Hepatocyte (in vitro differentiated cells): ENCODE results near the gene LMX1B. TPM values are rescaled to one million over a fixed set of nuclear protein-coding genes. Genes with fewer than 3 reads are reported as not detected.
A peak's percentile ranks its signal among the peaks of the same experiment; 100 is the strongest.

ENCODE experiments used
- DNase-seq: peaks from one replicate; pipeline ENCODE4 v3.0.0-alpha.2; 2016; ENCODE audit warnings: low spot score
- H2AFZ ChIP-seq: fragments of 200-600 bp; sonication (generic); 2 replicates; pipeline ENCODE4 v1.6.0; 2016; ENCODE audit warnings: antibody characterized with exemption, mild to moderate bottlenecking
- H3K27ac ChIP-seq: fragments of 200-600 bp; sonication (generic); 2 replicates; pipeline ENCODE4 v1.5.1; 2016; ENCODE audit warnings: mild to moderate bottlenecking
- H3K27me3 ChIP-seq: fragments of 200-600 bp; sonication (generic); 2 replicates; pipeline ENCODE4 v1.6.1; 2016
- H3K36me3 ChIP-seq: fragments of 200-600 bp; sonication (generic); replicated peaks from 2 replicates; pipeline ENCODE4 v1.5.1; 2016; ENCODE audit warnings: low read depth; ENCODE audit not compliant: insufficient read depth
- H3K4me1 ChIP-seq: fragments of 200-600 bp; sonication (generic); 2 replicates; pipeline ENCODE4 v1.5.1; 2016; ENCODE audit warnings: mild to moderate bottlenecking, moderate library complexity; ENCODE audit not compliant: insufficient read depth
- H3K4me2 ChIP-seq: fragments of 200-600 bp; sonication (generic); 2 replicates; pipeline ENCODE4 v1.6.0; 2016
- H3K4me3 ChIP-seq: fragments of 200-600 bp; sonication (generic); 2 replicates; pipeline ENCODE4 v1.5.1; 2016; ENCODE audit warnings: mild to moderate bottlenecking
- H3K79me2 ChIP-seq: fragments of 200-600 bp; sonication (generic); 2 replicates; pipeline ENCODE4 v1.6.0; 2017; ENCODE audit warnings: mild to moderate bottlenecking
- H3K9me2 ChIP-seq: fragments of 200-600 bp; sonication (generic); replicated peaks from 2 replicates; pipeline ENCODE4 v1.6.0; 2017; ENCODE audit warnings: mild to moderate bottlenecking; ENCODE audit not compliant: insufficient read depth
- H3K9me3 ChIP-seq: fragments of 200-600 bp; sonication (generic); 2 replicates; pipeline ENCODE4 v1.5.1; 2016; ENCODE audit warnings: low read depth, mild to moderate bottlenecking
- H4K20me1 ChIP-seq: fragments of 200-600 bp; sonication (generic); 2 replicates; pipeline ENCODE4 v1.6.0; 2016; ENCODE audit warnings: mild to moderate bottlenecking; ENCODE audit not compliant: insufficient read depth, poor library complexity, severe bottlenecking
- EZH2 ChIP-seq: fragments of 200-600 bp; sonication (generic); IDR thresholded peaks from 2 replicates; pipeline ENCODE4 v1.6.1; 2016; ENCODE audit warnings: antibody characterized with exemption, mild to moderate bottlenecking, borderline replicate concordance
- EZH2phosphoT487 ChIP-seq: fragments of 200-600 bp; sonication (generic); IDR thresholded peaks from one replicate; pipeline ENCODE4 v1.6.1; 2018; ENCODE audit warnings: antibody characterized with exemption, mild to moderate bottlenecking, low read depth, moderate library complexity; ENCODE audit not compliant: unreplicated experiment, severe bottlenecking
- WGBS: methylation state at CpG from one replicate; pipeline ENCODE4 v1.1.6; 2016; ENCODE audit warnings: low lambda C conversion rate; ENCODE audit errors: missing lambda C conversion rate; 5-methylcytosine and 5-hydroxymethylcytosine counted together
- polyA plus RNA-seq: library from polyadenylated mRNA; unstranded; fragments of >200 nt; fragmentation: Nextera tagmentation; extraction: Ambion mirVana; gene quantifications from 2 replicates; pipeline ENCODE4 v1.2.1, GENCODE V29; 2016
- total RNA-seq: library from RNA; depleted of rRNA; stranded (reverse); fragments of >200 nt; gene quantifications from 2 replicates; pipeline ENCODE4 v1.2.3, GENCODE V29; 2014
- TF ChIP-seq, protein P1 (sequence below): fragments of 200-600 bp; sonication (generic); IDR thresholded peaks from 2 replicates; pipeline ENCODE4 v1.5.1; 2016; ENCODE audit warnings: antibody characterized with exemption, mild to moderate bottlenecking; ENCODE audit not compliant: poor library complexity

The LMX1B gene
- total and polyA plus RNA-seq, 2 experiments from 2014 or later: 0.16 TPM; not detected in 1

DNA sequence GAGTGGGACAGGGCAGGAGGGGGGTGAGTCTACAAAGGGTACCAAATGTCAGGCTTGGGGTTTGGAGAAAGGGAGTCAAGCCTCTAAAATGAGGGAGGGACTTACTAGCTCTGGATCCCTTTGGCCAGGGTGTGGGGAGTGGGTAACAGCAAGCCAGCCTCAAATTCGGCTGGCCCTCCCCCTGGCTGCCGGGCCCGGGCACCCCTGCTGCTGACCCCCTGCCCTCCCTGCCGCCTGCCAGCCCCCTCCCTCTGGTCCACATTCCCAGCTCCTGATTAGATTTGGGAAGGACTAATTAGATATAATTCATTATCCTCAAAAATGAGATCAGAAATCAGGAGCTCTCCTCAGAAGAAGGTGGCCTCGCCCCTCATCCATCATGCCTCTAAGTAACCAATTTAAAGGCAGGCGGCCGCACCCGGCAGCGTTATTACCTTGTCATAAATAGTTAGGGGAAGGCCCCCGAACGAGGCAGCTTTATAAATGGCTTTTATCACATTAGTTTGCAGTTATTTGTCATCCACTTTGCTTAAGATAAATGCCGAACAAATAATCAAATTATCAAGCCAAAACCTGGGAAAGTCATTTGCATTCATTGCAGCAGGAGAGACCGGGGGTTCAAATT lies 44.6 kb downstream of the LMX1B start:
- H3K36me3 ChIP-seq: no peaks in the 10 kb centered on the region
- H3K4me1 ChIP-seq: peaks cover 19% of the 10 kb centered on the region
- DNase-seq: peak; percentile 40
- TF ChIP-seq, protein P1, sequence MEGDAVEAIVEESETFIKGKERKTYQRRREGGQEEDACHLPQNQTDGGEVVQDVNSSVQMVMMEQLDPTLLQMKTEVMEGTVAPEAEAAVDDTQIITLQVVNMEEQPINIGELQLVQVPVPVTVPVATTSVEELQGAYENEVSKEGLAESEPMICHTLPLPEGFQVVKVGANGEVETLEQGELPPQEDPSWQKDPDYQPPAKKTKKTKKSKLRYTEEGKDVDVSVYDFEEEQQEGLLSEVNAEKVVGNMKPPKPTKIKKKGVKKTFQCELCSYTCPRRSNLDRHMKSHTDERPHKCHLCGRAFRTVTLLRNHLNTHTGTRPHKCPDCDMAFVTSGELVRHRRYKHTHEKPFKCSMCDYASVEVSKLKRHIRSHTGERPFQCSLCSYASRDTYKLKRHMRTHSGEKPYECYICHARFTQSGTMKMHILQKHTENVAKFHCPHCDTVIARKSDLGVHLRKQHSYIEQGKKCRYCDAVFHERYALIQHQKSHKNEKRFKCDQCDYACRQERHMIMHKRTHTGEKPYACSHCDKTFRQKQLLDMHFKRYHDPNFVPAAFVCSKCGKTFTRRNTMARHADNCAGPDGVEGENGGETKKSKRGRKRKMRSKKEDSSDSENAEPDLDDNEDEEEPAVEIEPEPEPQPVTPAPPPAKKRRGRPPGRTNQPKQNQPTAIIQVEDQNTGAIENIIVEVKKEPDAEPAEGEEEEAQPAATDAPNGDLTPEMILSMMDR: no peak
- TF ChIP-seq EZH2 (no peak), EZH2phosphoT487 (no peak)
- 63% methylated on average over 13 of the region's 13 CpGs for WGBS
- no peak overlapping the region for H3K4me2 ChIP-seq
- H3K4me3 ChIP-seq: no peak overlapping the region
- no peak overlapping the region for H2AFZ ChIP-seq
- no peaks in the 10 kb centered on the region for H3K9me2 ChIP-seq
- H3K79me2 ChIP-seq: no peaks in the 10 kb centered on the region
- no peaks in the 10 kb centered on the region for H4K20me1 ChIP-seq
- no peaks in the 10 kb centered on the region for H3K9me3 ChIP-seq
- no peak overlapping the region for H3K27ac ChIP-seq
- peaks cover 18% of the 10 kb centered on the region for H3K27me3 ChIP-seq

DNA sequence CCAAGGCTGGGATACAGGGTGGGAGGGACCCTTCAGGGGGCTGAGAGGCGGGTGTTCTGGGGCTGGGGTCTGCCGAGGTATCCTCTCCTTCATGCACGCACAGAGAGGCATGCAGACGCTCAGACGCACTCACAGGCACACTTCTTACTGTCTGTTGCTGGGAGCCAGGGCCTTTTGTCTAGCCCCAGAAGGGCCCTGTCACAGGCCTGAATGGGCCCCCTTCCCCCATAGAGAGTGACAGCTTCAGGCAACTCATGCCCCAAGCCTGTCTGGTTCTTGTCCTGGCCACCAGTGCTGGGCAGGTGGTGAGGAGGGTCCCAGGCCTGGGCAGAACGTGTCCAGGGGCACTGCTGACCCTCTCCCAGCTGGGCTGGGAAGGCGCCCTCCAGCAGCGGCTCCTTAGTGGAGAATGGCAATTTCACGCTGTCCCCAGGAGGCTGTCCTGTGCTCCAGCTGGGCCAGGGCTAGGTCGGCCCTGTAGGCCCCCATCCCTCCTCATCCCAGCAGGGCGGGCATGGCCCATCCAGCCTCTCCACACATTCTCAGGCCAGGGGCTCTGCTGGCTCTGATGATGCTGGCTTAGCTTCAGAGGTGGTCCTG lies 45.3 kb downstream of the LMX1B start:
- no peak for DNase-seq
- TF ChIP-seq, protein P1: no peak
- TF ChIP-seq EZH2: no peak
- TF ChIP-seq EZH2phosphoT487: no peak
- Histone ChIP-seq H3K9me2 (no peaks in the 10 kb centered on the region), H2AFZ (no peak overlapping the region), H3K4me1 (peaks cover 19% of the 10 kb centered on the region), H3K36me3 (no peaks in the 10 kb centered on the region), H3K4me2 (no peak overlapping the region), H3K79me2 (no peaks in the 10 kb centered on the region), H4K20me1 (no peaks in the 10 kb centered on the region), H3K4me3 (no peak overlapping the region), H3K9me3 (no peaks in the 10 kb centered on the region), H3K27me3 (peaks cover 18% of the 10 kb centered on the region), H3K27ac (no peak overlapping the region)
- 85% methylated on average over 11 of the region's 11 CpGs for WGBS

DNA sequence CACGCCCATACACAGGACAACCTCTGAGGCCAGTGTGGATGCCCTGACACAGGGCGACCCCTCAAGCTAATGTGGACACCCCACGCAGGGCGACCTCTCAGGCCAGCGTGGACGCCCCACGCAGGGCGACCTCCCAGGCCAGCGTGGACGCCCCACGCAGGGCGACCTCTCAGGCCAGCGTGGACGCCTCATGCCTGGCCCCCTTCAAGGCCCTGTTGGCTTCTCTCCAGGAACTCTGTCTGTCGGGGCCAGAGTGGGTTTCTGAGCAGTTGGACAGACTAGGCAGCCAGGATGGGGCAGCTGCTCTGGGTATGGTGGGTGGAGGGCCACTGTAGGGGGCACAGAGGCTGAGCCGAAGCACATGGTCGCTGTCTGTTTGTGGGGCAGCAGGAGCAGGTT lies 47.4 kb downstream of the LMX1B start:
- peaks cover 34% of the 10 kb centered on the region for H3K4me1 ChIP-seq
- no peaks in the 10 kb centered on the region for H3K36me3 ChIP-seq
- TF ChIP-seq, protein P1: no peak
- no peak for TF ChIP-seq EZH2
- TF ChIP-seq EZH2phosphoT487: no peak
- H4K20me1 ChIP-seq: no peaks in the 10 kb centered on the region
- H3K27ac ChIP-seq: no peak overlapping the region
- no peak overlapping the region for H3K4me3 ChIP-seq
- no peaks in the 10 kb centered on the region for H3K79me2 ChIP-seq
- no peak overlapping the region for H3K4me2 ChIP-seq
- DNase-seq: no peak
- no peak overlapping the region for H2AFZ ChIP-seq
- H3K9me2 ChIP-seq: no peaks in the 10 kb centered on the region
- no peaks in the 10 kb centered on the region for H3K9me3 ChIP-seq
- 92% methylated on average over 17 of the region's 17 CpGs for WGBS
- peaks cover 23% of the 10 kb centered on the region for H3K27me3 ChIP-seq
